ENCODE data around the gene SDF4. TPM values are rescaled to one million over a fixed set of nuclear protein-coding genes. Genes with fewer than 3 reads are reported as not detected.

Gene SDF4
- total RNA-seq, 1 experiment from 2014 or later, result 82.0 TPM

GRCh38 chr1:1215080-1215676 is 16.6 kb downstream of the SDF4 start:
- no peak overlapping the region for H2BK5ac ChIP-seq (ENCODE audit: insufficient read length, low read length)
- peaks cover 2% of the 10 kb centered on the region; the same call in 1 of the 2 replicates for H3K27me3 Mint-ChIP-seq (ENCODE audit: low read depth)
- no peak for TF ChIP-seq CTCF (conservative IDR thresholded peaks at IDR 0.05)

More at GRCh38 chr1:1215080-1215676, 16.6 kb downstream of the SDF4 start:
- H4K20me1 ChIP-seq (ENCODE audit: control insufficient read depth, insufficient read depth, insufficient read length), result no peaks in the 10 kb centered on the region
- no peak overlapping the region for H2AFZ ChIP-seq (ENCODE audit: low read length)
- H4K5ac ChIP-seq (ENCODE audit: insufficient read length, low read depth, low read length), result no peak overlapping the region
- no peak overlapping the region for H2AK5ac ChIP-seq (ENCODE audit: insufficient read length, low read length)
- Mint-ChIP-seq H3K4me1 (peaks cover 0 to 4% of the 10 kb centered on the region in 2 experiments; a peak in 1 of 4 replicates), H3K4me3 (no peak overlapping the region), H3K27ac (no peak overlapping the region; a peak in 1 of 7 replicates), H3K36me3 (ENCODE audit: insufficient read depth in 1 of 3, low read depth in 3 of 3) (peaks cover 5 to 22% (median 21%) of the 10 kb centered on the region in 3 experiments; a peak in 6 of 7 replicates), H3K9me3 (no peaks in the 10 kb centered on the region)
- H3T11ph ChIP-seq (ENCODE audit: low read length), result no peak overlapping the region
- H3K23ac ChIP-seq (ENCODE audit: insufficient read length, low read depth, low read length), result no peak overlapping the region
- H2BK15ac ChIP-seq (ENCODE audit: low read depth, low read length), result no peak overlapping the region
- whole genome bisulfite sequencing (ENCODE audit: extremely low coverage, insufficient read length, low lambda C conversion rate), result no CpG with 5 or more reads among the region's 11 CpGs
- H3K79me2 ChIP-seq (ENCODE audit: insufficient read depth, low read length), result no peaks in the 10 kb centered on the region
- H4K91ac ChIP-seq (ENCODE audit: insufficient read length, low read depth, low read length), result no peak overlapping the region
- no peak overlapping the region for H2BK120ac ChIP-seq (ENCODE audit: low read depth, low read length, poor library complexity, severe bottlenecking)
- no peaks in the 10 kb centered on the region for H3K79me1 ChIP-seq (ENCODE audit: insufficient read depth, low read depth, low read length, poor library complexity, severe bottlenecking)
- no peak overlapping the region for H4K8ac ChIP-seq (replicated peaks; ENCODE audit: insufficient read length, low read depth, low read length)
- H2BK20ac ChIP-seq (ENCODE audit: low read depth, low read length, poor library complexity, severe bottlenecking), result no peak overlapping the region
- H3K27me3 ChIP-seq (ENCODE audit: insufficient read depth, low read length), result no peaks in the 10 kb centered on the region
- no peak overlapping the region for H3K18ac ChIP-seq (ENCODE audit: insufficient read length, low read depth, low read length)
- no peaks in the 10 kb centered on the region for H3K9me3 ChIP-seq (ENCODE audit: control insufficient read depth, low read depth, low read length)
- H2BK12ac ChIP-seq (ENCODE audit: insufficient read length, low read depth, low read length), result no peak overlapping the region
- H3K9ac ChIP-seq (ENCODE audit: extremely low read depth, insufficient read length, low read length), result no peak overlapping the region
- no peak overlapping the region for H3K4ac ChIP-seq (ENCODE audit: low read depth, low read length)
- no peak overlapping the region for H3K27ac ChIP-seq (ENCODE audit: insufficient read length, low read depth, low read length)
- H3K4me2 ChIP-seq (ENCODE audit: insufficient read depth, insufficient read length, low read length), result no peak overlapping the region
- no peaks in the 10 kb centered on the region for H3K4me1 ChIP-seq (ENCODE audit: insufficient read depth, low read length)
- DNase-seq, result no peak
- no peaks in the 10 kb centered on the region for H3K23me2 ChIP-seq (ENCODE audit: insufficient read length, low read depth, low read length, poor library complexity, severe bottlenecking)
- H3K14ac ChIP-seq (ENCODE audit: insufficient read depth, low read length), result no peak overlapping the region
- no peak overlapping the region for H3K56ac ChIP-seq (ENCODE audit: insufficient read length, low read depth, low read length)

Data from H9 (cell line).